OCI-M2 (cell line): ENCODE results near the gene RPL26.

Source experiments
- DNase-seq: peaks from one replicate; lab custom pipeline; 2025; ENCODE audit not compliant: unreplicated experiment; lab: John Stamatoyannopoulos, UW

RPL26 gene

DNA sequence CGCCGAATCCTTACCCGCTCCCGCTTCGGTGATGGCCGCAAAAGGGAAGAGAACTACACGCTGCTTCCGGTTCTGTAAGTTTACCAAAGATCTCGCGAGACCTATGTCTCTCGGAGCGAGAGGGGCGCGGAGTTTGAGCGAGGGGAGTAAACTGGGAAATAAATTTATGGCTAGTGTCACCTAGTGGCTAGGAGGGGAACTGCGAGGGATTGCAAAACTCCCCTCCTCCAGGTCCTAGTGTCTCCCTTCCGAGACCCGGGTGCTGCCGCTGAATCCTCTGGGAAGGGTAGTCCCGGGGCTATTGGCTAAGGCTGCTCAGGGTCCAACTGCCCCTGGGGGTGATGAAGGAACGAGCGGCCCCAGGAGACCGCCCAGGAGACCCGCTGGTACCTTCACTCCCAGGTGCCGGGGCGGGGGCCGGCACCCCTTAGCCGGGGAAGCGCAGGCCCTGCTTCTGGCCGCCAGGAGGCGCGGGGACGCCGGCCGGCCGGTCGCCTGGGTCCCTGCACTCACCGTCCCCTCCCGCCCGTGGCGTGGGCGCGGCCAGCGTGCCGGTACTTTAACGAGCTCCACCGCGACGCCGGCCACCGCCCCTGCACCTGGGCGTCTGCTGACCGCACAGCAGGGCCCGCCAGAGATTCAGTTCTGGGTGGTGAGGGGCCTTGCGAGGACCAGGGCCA is at the start of gene RPL26:
TSS of gene RPL26 (minus strand) at position 51 of the 680 bp plus-strand sequence. CDS start 883 bp downstream, outside the sequence.
- DNase-seq: peak; percentile 93

DNA sequence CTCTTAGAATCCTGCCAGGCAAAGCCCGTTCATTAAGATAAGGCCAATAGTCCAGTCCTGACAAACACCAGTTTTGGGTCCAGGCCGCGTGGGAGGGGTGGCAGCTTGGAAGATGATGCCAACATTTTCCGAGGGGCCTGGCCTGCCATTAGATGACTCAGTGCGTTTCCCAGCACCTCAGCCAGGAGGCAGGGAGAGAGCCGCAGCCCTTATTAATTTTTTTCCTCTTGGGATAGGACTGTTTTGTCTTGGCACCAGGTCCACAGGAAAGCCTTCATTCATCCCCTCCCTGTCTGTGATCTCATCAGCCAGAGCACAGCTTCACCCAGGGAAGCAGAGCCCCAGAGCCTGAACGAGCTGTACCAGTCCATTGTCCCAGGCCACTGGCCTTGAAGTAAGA is 48.0 kb upstream of the RPL26 start:
- DNase-seq: no peak

DNA sequence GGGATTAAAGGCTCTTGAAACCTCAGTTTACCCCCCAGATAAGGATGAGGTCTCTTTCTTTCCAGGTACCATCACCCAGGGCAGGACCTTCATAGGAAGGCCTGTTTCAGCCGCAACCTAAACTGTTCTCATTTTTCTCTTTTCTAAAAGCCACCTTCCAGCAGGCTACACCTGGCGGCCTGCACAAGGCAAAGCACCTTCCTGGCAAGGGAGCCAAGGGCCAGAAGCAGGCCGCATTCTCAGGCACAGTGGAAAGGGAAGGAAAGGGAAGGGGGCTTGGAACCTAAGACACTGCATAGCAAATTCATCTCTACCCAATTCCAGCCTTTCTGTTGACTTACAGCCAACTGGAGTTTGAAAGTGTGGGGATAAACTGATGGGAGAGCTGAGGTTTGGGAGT is 43.8 kb upstream of the RPL26 start:
- no peak for DNase-seq

DNA sequence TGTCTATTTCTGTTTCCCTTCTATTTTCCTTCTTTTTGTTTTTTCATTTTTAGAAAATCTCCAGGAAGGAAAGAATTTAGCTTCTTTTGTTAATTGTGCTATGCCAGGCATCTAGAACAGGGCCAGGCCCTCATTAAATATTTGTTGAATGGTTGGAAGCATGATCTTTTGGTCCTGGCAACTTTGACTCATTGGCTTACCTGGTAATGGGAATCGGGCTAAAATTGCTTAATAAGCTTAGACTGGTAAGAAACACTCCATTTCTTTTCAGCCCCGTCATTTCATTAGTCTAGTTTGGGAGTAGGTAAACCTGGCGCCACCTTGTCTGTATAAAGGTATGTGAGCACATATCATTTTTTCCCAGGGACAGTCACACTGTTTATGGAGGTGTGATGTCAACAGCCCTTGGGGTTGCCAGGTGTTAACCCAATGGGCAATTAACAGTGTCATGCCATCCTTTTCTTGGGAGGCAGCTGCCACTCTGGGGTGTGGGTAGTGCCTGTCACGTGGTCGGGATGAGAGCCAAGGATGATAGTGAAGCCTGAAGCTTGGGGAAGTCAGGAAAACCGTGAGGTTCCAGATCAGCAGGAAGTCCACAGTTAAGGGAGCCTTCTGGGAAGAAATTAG is 43.2 kb upstream of the RPL26 start:
- DNase-seq: no peak

DNA sequence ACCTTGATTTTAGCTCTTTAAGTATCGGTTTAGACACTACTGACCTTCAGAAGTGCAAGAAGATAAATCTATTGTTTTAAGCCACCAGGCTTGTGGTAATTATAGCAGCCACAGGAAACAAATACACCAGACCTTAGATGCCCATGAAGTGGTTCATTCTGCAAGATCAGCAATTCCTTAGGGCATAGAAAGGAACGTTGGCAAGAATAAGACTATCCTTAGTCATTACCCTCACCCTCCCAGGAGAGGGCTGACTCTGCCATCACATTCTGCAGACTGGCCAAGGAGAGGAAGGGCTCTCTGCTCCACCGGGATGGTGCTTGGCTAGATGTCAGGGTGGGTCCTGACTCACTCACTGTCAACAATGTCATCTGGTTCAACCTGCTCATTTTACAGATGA is 38.6 kb upstream of the RPL26 start:
- no peak for DNase-seq

DNA sequence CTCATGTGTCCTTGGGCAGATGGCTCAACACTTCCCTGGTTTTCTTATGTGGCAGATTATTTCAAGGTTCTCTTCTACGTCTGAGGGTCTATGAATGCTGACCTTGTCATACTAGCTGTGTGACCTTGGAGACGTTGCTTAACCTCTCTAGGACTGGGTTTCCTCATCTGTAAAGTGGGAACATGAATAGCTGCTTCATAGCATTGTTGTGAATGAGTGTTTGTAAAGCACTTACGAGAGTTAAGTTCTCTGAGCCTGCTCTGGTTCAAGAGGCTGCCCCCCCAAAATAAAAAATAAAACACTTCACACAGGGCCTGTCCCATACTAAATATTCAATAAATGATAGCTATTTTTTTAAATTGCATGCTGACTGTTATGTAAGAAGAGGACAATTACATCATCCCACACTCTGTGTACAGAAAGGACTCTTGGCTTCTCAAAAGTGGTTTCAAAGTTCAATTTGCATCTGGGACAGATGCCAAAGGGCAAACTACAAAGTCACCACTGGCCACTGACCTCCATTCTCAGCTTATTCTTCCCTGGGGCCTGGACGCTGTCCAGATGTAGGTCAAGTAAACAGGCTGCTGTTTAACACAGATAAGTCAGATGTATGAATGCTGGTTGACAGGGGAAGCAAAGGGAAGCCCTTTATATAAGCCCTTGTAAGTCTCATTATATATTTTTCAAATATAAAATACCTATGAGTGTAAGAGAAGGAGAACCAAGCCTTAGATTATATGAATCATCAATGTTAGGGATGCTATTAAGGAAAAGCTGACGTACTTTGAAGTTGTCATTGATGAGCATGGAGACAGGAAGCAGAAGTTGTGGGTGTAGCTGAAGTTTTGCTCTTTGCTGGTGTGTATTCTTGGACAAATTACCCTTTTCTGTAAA is 37.3 kb upstream of the RPL26 start:
- DNase-seq: no peak

DNA sequence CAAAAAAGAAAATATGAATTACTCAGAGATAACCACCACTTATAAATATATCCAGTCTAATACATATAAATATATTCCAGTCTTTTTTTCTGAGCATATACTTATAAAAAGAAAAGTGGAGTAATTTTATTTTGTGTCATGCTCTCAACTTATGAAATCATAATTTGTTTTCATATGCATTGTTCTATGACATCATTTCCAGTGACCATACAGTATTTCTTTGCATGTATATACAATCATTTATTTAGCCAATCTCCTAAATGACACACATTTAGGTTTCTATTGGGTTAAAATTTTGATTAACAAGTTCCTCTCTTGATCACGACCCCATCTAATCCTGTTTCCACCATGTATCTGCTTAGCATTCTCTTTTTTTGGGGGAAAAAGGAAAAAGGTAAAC is 36.3 kb upstream of the RPL26 start:
- DNase-seq: no peak

DNA sequence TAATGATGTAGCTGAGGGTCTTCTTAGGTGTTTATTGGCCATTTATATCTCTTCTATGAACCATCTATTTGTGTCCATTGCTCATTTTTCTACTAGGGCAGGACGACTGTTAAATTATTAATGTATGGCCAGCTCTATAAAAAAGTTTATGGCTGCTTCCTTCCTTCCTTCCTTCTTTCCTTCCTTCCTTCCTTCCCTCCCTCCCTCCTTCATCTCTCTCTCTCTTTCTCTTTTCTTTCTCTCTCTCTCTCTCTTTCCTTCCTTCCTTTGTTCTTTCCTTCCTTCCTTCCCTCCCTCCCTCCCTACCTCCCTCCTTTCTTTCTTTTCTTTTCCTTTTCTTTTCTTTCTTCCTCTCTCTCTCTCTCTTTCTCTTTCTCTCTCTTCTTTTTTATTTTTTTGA is 35.5 kb upstream of the RPL26 start:
- DNase-seq: no peak

DNA sequence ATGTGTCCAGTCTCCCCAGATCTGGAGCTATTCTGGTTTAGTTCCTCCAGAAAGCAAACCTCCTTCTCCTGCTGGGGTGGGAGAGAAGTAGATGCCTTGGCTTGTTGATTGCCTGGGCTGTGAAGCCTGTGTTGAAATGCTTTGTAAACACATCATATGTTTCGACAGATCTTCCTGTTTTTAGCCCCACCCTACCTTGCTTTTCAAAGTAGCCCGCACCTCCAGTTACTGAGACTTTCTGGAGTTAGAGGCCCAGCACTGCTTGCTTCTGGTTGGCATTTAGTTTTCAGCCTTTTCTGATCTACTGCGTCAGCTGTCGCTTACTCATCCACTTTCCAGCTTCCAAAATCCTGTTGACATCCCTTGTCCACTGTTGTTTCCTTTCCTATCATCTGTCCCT is 34.8 kb upstream of the RPL26 start:
- DNase-seq: no peak

DNA sequence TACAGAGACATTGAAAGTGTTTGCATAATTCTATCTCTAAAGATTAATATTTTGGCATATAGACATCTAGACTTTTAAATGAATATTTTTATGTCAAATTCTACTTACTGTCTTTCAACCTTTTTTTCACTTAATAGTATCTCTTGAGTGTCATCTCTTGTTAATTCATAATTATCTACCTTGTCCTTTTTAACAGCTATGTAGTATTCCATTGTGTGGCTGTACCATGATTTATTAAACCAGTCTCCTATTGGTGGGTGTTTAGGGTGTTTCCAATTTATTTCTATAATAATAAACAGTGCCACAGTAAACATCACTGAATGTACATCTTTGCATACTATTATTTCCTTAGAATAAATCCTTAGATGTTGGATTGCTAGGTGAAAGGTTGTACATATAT is 30.9 kb upstream of the RPL26 start:
- DNase-seq: no peak

DNA sequence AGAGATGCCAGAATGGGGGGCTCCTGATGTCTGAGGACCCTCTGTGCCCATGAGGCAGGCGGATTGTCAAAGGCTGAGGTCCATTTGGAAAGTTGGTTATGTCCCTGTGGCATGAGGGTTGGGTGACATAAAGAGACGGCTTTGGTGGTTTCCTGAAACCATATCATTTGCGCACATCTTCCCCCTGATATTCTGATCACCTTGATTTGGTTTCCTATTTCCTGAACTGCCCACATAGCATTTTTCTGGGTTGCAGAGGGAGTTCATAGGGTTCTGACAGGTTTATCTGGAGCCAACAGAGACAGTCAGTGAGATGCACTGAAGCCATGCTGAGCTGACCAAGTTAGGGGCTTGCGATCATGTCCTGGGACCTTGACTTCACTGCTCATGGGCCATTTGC is 30.3 kb upstream of the RPL26 start:
- no peak for DNase-seq

DNA sequence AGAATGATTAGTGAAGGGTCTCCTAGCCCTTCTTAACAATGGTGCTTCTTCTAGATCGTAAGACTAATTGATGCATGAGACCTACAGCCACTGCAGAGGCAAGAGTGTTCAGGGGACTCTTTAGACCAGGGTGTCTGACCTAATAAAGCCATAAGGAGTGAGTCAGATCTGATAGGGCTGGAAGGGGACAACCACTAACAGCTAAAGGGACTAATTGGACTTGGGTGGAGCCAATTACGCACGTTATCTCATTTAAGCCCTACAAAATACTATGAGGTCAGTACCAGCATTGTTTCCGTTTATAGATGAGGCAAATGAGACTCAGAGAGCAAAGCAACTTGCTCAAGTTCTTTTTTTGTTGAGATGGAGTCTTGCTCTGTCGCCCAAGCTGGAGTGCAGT is 29.1 kb upstream of the RPL26 start:
- no peak for DNase-seq

DNA sequence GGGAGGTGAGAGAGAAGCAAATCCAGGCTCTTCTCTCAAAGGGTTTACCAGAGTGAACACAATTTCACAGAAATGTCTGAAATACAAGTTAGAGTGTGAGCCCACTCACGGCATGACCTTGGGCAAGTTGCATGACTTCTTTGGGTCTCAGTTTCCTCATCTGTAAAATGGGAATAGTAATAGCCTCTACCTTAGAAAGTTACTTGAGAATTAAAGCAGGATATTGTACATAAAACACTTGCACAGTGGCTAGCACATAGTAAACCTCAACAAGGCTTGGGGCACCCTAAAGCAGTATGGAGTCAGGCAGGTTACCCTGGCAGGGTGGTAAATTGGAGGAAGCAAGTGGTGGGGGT is 27.9 kb upstream of the RPL26 start:
- DNase-seq: no peak

DNA sequence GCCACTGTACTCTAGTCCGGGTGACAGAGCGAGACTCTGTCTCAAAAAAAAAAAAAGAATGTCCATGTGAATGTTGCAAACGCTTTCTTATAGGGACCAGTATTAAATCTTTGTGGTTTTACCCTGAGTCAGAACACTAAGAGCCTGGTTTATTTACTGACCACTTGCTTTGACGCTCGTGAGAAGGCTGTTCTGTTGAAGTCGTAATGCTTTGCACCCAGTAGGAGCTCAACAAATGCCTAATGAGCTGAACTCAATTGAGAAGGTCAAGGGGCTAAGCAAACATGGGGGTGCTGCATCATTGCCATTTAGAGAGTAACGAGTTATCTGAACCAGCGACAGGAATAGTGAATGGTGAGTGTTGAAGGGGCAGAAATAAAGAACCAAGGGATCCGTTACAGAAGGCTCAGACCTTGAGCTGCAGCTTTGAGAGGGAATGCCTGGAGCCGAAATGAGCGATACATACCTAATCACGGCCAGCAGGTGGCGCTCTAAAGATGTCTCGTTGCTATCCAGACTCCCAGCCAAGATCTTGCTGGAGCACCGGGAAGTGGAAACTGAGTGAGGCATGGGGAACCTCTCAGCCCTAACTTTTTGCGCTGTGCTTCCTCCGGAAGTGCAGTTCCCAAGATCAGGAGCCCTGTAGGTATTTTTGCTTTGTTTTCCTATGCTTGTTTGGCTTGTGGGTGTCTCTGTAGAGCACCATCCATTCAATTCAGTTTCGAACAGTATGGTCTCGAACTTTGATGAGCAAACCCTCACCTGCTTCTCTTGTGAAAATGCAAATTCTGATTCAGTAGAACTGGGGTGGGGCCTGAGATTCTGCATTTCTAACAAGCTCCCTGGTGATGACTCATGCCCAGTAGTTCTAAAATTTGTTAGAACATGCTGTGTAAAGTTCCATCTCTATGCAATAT is 27.2 kb upstream of the RPL26 start:
- peak; percentile 74 for DNase-seq

DNA sequence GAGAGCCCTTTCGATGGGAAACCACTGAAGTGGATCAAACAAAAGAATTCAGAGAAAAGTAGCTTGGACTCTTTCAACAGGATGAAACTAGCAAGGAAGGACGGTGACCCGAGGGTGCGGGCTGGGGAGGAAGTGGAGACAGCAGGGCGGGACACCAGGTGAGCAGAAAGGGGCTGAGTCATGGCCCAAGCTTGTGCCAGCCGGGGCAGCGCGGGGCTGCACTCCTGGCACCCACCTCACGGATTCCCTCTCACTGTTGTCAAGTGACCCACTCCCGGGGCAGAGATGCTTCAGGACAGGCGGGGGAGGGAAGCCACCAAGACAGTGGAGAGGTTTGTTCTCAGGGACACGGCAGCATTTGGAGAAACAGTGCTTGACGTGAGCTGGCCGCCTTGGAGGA is 25.4 kb upstream of the RPL26 start:
- DNase-seq: no peak

DNA sequence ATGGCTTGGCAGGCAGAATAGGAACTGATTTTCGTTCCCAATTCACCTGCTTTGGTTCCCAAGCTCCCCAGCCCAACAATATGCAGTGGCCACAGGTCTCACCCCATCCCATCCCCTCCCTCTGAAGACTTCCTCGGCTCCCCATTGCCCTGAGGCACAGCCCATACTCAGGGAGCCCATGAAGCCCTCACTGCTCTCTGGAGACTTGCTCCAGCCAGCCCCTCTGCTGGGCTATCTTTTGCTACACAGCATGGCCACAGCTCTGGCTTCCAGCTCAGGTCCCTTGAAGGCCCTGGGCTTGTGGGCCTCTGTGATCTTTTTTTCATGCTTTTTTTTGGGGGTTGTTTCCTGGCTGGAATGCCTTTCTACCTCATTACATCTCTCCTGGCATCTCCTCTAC is 23.2 kb upstream of the RPL26 start:
- DNase-seq: no peak

DNA sequence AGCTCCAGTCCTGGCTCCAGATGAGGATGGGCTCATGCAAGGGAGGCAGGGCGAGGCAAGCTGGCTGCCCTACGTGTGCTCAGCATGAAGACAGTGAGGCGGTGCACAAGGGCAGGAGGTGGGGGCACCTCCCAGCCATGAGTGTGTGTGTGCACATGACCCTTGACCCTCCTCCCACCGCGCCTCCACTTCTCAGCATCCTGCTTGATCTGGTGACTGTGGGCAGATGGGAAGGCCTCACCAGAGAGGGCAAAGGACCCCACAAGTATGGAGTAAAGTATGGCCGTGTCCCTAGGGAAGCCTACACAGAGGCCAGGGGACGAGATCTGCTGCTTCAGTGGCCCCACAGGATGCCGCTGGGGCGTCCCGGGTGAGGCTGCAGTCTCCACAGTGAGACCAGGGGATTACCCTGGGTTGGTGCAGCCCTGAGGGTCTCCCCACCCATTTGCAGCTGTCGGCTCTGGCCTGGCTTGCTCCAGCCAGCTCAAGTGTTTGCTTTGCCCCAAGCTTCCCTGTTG is 22.6 kb upstream of the RPL26 start:
- DNase-seq: no peak

DNA sequence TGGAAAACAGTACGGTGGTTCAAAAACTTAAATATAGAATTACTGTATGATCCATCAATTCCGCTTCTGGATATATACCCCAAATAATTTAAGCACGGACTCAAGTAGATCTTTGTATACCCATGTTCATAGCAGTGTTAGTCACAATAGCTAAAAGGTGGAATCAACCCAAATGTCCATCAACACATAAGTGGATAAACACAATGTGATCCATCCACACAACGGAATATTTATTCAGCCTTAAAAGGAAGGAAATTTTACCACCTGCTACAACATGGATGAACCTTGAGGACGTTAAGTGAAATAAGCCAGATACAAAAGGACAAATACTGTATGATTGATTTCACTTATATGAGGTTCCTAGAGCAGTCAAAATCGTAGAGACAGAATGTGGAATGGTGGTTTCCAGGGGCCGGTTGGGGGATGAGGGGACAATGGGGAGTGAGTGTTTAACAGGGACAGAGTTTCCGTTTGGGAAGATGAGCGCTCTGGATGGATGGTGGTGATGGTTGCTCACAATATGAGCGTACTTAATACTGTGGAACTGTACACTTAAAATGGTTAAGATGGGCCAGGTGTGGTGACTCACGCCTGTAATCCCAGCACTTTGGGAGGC is 20.0 kb upstream of the RPL26 start:
- no peak for DNase-seq

DNA sequence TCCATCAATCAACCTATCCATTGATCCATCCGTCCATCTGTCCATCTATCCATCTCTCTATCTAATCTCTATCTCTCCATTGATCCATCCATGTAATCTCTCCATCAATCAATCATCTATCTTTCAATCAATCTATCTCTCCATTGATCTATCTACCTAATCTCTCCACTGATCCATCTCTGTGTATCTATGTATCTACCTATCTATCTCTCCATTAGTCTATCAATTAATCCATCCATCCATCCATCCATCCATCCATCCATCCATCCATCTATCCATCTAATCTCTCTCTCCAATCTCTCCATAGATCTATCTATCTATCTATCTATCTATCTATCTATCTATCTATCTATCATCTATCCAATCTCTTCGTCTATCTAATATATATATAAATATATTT is 18.1 kb upstream of the RPL26 start:
- DNase-seq: no peak

DNA sequence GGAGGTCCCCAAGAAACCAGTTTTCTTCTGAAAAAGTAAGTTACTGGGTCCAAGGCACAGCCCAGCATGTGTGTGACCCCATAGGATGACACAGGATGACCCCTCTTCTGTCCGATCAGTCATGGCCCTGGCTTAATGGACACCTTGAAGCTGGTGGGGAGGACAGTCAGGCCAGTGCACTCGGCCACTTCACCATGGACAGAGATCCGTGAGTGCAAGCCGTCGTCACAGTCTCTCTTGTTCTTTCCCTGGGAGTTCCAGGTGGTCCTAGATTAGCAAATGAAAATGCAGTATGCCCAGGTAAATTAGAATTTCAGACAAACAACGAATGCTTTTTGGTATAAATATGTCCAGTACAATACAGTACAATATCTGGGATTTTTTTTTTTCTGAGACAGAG is 16.0 kb upstream of the RPL26 start:
- DNase-seq: no peak
